ENCODE data around the gene GLP2R.

GLP2R gene

GRCh38 chr17:9802294-9802693 lies 23.4 kb upstream of the GLP2R start:
- TF ChIP-seq FOXP2 (optimal IDR thresholded peaks at IDR 0.05; ENCODE audit: borderline replicate concordance, extremely low read depth, extremely low read length, insufficient read depth), result no peak
- no peak for TF ChIP-seq SIN3A (IDR thresholded peaks at IDR 0.05; ENCODE audit: borderline replicate concordance, insufficient read depth, low read length)
- TF ChIP-seq REST (IDR thresholded peaks at IDR 0.05; ENCODE audit: insufficient read depth in 1 of 2, low read depth in 2 of 2, low read length in 2 of 2), result no peak
- no peak for TF ChIP-seq POLR2AphosphoS5 (IDR thresholded peaks at IDR 0.05; ENCODE audit: low read depth, low read length)
- TF ChIP-seq TAF1 (IDR thresholded peaks at IDR 0.05; ENCODE audit: borderline replicate concordance, insufficient read depth, low read length), result no peak

- TF ChIP-seq REST (IDR thresholded peaks at IDR 0.05; ENCODE audit: insufficient read depth in 1 of 2, low read depth in 2 of 2, low read length in 2 of 2) (no peak), FOXP2 (optimal IDR thresholded peaks at IDR 0.05; ENCODE audit: borderline replicate concordance, extremely low read depth, extremely low read length, insufficient read depth) (no peak), SIN3A (IDR thresholded peaks at IDR 0.05; ENCODE audit: borderline replicate concordance, insufficient read depth, low read length) (no peak), POLR2AphosphoS5 (IDR thresholded peaks at IDR 0.05; ENCODE audit: low read depth, low read length) (no peak), TAF1 (IDR thresholded peaks at IDR 0.05; ENCODE audit: borderline replicate concordance, insufficient read depth, low read length) (no peak)
Measured at GRCh38 chr17:9802697-9803096, 23.0 kb upstream of the GLP2R start.

- TF ChIP-seq REST (IDR thresholded peaks at IDR 0.05; ENCODE audit: insufficient read depth in 1 of 2, low read depth in 2 of 2, low read length in 2 of 2), result no peak
- TF ChIP-seq FOXP2 (optimal IDR thresholded peaks at IDR 0.05; ENCODE audit: borderline replicate concordance, extremely low read depth, extremely low read length, insufficient read depth), result no peak
- TF ChIP-seq TAF1 (IDR thresholded peaks at IDR 0.05; ENCODE audit: borderline replicate concordance, insufficient read depth, low read length), result no peak
- no peak for TF ChIP-seq SIN3A (IDR thresholded peaks at IDR 0.05; ENCODE audit: borderline replicate concordance, insufficient read depth, low read length)
- no peak for TF ChIP-seq POLR2AphosphoS5 (IDR thresholded peaks at IDR 0.05; ENCODE audit: low read depth, low read length)
Measured at GRCh38 chr17:9805769-9806168, 20.0 kb upstream of the GLP2R start.

GRCh38 chr17:9806699-9807098 lies 19.0 kb upstream of the GLP2R start:
- TF ChIP-seq TAF1 (IDR thresholded peaks at IDR 0.05; ENCODE audit: borderline replicate concordance, insufficient read depth, low read length) (no peak), POLR2AphosphoS5 (IDR thresholded peaks at IDR 0.05; ENCODE audit: low read depth, low read length) (no peak), FOXP2 (optimal IDR thresholded peaks at IDR 0.05; ENCODE audit: borderline replicate concordance, extremely low read depth, extremely low read length, insufficient read depth) (no peak), SIN3A (IDR thresholded peaks at IDR 0.05; ENCODE audit: borderline replicate concordance, insufficient read depth, low read length) (no peak), REST (IDR thresholded peaks at IDR 0.05; ENCODE audit: insufficient read depth in 1 of 2, low read depth in 2 of 2, low read length in 2 of 2) (no peak)

GRCh38 chr17:9809409-9809808 lies 16.3 kb upstream of the GLP2R start:
- TF ChIP-seq FOXP2 (optimal IDR thresholded peaks at IDR 0.05; ENCODE audit: borderline replicate concordance, extremely low read depth, extremely low read length, insufficient read depth) (no peak), SIN3A (IDR thresholded peaks at IDR 0.05; ENCODE audit: borderline replicate concordance, insufficient read depth, low read length) (no peak), REST (IDR thresholded peaks at IDR 0.05; ENCODE audit: insufficient read depth in 1 of 2, low read depth in 2 of 2, low read length in 2 of 2) (no peak), TAF1 (IDR thresholded peaks at IDR 0.05; ENCODE audit: borderline replicate concordance, insufficient read depth, low read length) (no peak), POLR2AphosphoS5 (IDR thresholded peaks at IDR 0.05; ENCODE audit: low read depth, low read length) (no peak)

Data from PFSK-1 (cell line).